OCI-LY3 (cell line): Measurements from ENCODE around the gene PDE4C.

Experiments used
- EZH2phosphoT487 ChIP-seq: fragments of 200-600 bp; shearing (Covaris generic); IDR thresholded peaks from 2 replicates; pipeline ENCODE4 v1.6.1; 2018; ENCODE audit warnings: antibody characterized with exemption, mixed run types, low read depth
- TF ChIP-seq, protein P1 (sequence below): fragments of 200-600, 300-600 bp; sonication (generic); IDR thresholded peaks from 2 replicates; pipeline ENCODE4 v1.5.1; 2014; ENCODE audit warnings: antibody characterized with exemption, low read length, low read depth

DNA sequence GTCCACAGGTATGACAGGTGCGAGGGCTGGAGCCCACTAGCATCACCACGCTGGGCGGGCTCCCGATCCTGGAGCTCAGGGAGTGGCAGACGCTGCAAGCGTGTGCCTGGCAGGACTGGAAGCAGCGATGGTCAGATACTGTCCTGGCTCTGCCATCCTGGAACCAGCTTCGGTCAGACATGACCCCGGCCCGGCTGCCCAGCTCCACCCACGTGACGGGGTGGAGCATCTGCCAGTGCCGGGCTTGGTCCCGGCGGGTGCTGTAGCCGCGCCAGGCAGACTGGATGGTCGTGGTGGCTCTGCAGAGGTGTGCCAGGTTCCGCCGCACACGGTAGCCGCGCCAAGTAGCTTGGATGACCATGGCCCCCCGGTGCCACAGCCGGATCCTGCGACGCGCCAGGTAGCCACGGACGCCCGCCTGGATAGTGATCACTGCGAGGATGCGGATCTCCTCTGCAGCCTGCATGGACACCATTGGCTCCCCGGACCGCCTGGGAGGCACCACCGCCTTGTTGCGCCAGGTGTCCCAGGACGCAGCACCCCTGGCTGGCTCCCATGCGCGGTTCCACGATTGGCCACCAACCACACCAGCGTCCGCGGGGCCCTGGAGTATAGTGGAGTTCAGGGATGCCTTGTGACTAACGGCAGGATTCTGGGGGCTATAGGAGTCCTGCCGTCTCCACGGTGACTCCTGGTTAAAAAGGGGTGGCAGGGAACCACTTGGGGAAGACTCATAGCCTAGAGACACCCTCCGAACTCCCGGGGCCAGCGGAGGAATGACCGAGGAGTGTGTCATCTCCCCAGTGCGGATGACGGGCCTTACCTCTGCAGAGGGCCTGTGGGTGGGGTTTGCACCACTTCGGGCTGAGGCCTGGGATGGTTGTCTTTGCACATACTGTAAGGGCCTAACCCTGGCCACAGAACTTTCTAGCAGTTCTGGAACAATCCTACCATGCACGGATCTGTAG, 31.5 kb upstream of the PDE4C start:
- TF ChIP-seq, protein P1, sequence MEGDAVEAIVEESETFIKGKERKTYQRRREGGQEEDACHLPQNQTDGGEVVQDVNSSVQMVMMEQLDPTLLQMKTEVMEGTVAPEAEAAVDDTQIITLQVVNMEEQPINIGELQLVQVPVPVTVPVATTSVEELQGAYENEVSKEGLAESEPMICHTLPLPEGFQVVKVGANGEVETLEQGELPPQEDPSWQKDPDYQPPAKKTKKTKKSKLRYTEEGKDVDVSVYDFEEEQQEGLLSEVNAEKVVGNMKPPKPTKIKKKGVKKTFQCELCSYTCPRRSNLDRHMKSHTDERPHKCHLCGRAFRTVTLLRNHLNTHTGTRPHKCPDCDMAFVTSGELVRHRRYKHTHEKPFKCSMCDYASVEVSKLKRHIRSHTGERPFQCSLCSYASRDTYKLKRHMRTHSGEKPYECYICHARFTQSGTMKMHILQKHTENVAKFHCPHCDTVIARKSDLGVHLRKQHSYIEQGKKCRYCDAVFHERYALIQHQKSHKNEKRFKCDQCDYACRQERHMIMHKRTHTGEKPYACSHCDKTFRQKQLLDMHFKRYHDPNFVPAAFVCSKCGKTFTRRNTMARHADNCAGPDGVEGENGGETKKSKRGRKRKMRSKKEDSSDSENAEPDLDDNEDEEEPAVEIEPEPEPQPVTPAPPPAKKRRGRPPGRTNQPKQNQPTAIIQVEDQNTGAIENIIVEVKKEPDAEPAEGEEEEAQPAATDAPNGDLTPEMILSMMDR: no peak
- TF ChIP-seq EZH2phosphoT487: no peak
